ENCODE results near the gene CARD14.

The CARD14 gene

DNA sequence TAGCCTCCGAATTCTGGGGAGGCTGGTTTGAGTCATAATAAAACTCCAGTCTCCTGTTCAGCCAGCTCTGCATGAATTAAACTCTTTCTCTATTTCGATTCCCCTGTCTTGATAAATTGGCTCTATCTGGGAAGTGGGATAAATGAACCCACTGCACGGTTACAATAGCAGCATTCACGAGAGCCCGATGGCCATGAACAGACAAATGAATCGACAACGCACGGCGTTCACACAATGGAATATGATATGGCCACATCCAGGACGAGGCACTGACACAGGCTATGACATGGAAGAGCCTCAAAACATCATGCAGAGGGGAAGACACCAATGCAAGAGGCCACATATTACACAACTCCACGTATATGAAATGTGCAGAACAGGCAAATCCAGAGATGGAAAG is 5.6 kb upstream of the CARD14 start:
- H3K27me3 Mint-ChIP-seq: peaks cover 11% of the 10 kb centered on the region
- no peaks in the 10 kb centered on the region for H3K4me1 Mint-ChIP-seq (ENCODE audit: low read depth)
- no peak overlapping the region for H3K27ac Mint-ChIP-seq

DNA sequence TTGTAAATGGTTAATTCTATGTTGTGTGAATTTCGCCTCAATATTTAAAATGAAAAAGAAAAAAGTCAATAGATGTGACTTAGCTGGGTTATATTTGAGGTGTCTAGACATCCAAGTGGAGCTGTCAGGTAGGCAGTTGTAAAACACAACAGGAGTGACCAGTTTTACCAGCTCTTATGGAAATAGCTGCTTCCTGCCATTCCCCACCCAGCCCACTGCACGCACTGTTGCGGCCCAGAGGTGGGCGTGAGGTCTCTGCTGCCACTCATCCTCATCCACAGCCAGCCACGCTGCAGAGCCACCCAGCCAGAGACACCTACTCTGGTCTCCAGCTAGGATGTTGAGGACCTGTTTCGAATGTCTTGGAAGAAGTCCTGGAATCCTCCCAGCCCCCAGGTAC is 3.4 kb upstream of the CARD14 start:
- Mint-ChIP-seq H3K36me3 (ENCODE audit: low read depth) (no peaks in the 10 kb centered on the region), H3K27me3 (no peaks in the 10 kb centered on the region), H3K9me3 (no peaks in the 10 kb centered on the region), H3K27ac (no peak overlapping the region), H3K4me1 (ENCODE audit: low read depth) (no peaks in the 10 kb centered on the region), H3K4me3 (no peak overlapping the region)

More for the DNA sequence above, 5.6 kb upstream of the CARD14 start:
- Mint-ChIP-seq H3K9me3 (no peaks in the 10 kb centered on the region), H3K36me3 (ENCODE audit: low read depth) (no peaks in the 10 kb centered on the region), H3K4me3 (no peak overlapping the region)

DNA sequence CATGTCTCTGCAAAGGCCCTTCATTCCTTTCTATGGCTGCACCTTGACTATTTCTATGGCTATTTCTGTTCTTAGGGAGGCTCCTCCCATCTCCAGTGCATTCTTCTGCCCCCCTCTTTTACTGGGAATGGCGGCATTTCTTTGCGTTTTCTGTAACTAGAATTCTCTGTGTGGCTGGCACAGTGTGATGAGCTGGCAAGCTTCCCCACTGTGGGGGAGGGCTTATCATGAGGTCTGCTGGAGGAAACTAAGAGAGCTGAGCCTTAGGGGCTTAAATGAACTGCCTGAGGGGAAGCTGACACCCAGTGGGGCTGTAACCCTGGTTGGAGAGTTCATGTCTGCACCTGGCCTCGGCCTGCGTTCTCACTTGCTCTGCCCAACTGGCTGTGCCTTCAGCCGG is 1.5 kb upstream of the CARD14 start:
- Mint-ChIP-seq H3K4me1 (ENCODE audit: low read depth) (no peaks in the 10 kb centered on the region), H3K36me3 (ENCODE audit: low read depth) (no peaks in the 10 kb centered on the region), H3K9me3 (no peaks in the 10 kb centered on the region), H3K27ac (no peak overlapping the region), H3K4me3 (no peak overlapping the region), H3K27me3 (no peaks in the 10 kb centered on the region)

DNA sequence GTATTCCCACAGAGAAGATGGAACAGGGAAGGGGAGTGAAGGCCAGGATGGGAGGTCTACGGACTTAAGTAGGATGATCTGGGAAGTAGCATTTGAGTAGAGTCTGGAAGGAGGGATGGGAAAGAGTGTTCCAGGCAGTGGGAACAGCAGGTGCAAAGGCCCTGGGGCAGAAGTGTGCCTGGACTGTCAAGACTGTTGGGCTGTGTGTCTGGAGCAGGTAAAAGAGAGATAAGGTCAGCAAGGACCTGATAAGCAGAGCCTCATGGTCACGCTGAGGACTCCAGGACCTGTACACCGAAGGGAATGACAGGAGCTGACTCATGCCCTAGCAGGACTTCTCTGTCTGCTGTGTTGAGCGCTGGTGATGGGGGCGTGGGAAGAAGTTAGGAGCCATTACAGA is 723 bp upstream of the CARD14 start:
- Mint-ChIP-seq H3K36me3 (ENCODE audit: low read depth) (no peaks in the 10 kb centered on the region), H3K27me3 (no peaks in the 10 kb centered on the region), H3K4me1 (ENCODE audit: low read depth) (no peaks in the 10 kb centered on the region), H3K4me3 (no peak overlapping the region), H3K9me3 (no peaks in the 10 kb centered on the region), H3K27ac (no peak overlapping the region)

DNA sequence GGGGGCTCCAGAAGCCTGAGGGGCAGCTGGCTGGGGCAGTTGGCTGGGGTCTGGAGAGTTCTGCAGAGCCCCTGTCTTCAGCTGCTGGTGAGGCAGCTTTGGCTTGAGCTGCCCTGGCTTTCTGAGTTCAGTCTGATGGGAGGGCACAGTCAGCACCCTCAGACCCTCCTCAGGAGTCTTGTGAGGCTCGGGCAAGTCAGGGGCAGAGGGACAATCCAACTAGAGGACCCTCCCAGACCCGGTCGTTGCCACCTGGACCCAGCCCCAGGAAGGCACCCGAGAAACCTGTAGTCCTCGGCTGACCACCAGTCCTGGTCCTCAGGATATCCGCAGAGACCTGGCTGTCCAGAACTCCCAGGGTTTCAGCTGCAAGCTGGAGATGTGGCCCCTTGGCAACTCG is 1.9 kb downstream of the CARD14 start:
- H3K36me3 Mint-ChIP-seq (ENCODE audit: low read depth): no peaks in the 10 kb centered on the region
- H3K9me3 Mint-ChIP-seq: no peaks in the 10 kb centered on the region
- H3K4me1 Mint-ChIP-seq (ENCODE audit: low read depth): no peaks in the 10 kb centered on the region
- no peak overlapping the region for H3K4me3 Mint-ChIP-seq
- H3K27me3 Mint-ChIP-seq: no peaks in the 10 kb centered on the region
- H3K27ac Mint-ChIP-seq: no peak overlapping the region

DNA sequence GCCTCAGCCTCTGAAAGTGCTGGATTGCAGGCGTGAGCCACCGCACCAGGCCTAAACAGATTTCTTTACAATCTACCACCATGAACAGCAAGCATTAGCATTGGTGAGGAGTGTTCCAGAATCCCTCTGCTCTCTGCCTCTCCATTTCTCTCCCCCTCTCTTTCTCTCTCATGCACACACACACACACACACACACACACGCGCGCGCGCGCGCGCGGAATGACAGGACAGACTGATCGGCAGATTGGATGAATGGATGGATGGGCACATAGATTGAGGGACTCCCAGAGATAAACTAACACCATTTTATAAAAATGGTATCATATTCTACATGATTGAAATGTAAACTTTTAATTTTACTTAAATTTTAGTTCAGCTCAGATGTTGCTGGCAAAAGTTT is 3.3 kb downstream of the CARD14 start:
- H3K36me3 Mint-ChIP-seq (ENCODE audit: low read depth): no peaks in the 10 kb centered on the region
- H3K9me3 Mint-ChIP-seq: no peaks in the 10 kb centered on the region
- H3K4me3 Mint-ChIP-seq: no peak overlapping the region
- no peaks in the 10 kb centered on the region for H3K27me3 Mint-ChIP-seq
- H3K4me1 Mint-ChIP-seq (ENCODE audit: low read depth): no peaks in the 10 kb centered on the region
- no peak overlapping the region for H3K27ac Mint-ChIP-seq

DNA sequence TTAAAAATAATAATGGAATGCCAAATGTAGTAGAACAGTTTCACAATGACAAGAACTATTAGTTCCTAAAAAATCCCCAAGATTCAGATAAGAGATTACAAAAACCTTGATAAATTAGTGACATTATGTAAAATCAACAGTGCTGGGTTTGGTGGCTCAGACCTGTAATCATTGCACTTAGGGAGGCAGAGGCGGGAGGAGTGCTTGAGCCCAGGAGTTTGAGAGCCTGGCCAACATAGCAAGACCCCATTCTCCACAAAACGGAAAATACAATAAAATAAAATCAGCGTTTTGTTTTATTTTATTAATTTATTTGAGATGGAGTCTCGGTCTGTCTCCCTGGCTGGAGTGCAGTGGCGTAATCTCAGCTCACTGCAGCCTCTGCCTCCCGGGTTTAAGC is 4.1 kb downstream of the CARD14 start:
- no peak overlapping the region for H3K4me3 Mint-ChIP-seq
- no peak overlapping the region for H3K27ac Mint-ChIP-seq
- H3K36me3 Mint-ChIP-seq (ENCODE audit: low read depth): no peaks in the 10 kb centered on the region
- H3K9me3 Mint-ChIP-seq: no peaks in the 10 kb centered on the region
- H3K4me1 Mint-ChIP-seq (ENCODE audit: low read depth): no peaks in the 10 kb centered on the region
- no peaks in the 10 kb centered on the region for H3K27me3 Mint-ChIP-seq

DNA sequence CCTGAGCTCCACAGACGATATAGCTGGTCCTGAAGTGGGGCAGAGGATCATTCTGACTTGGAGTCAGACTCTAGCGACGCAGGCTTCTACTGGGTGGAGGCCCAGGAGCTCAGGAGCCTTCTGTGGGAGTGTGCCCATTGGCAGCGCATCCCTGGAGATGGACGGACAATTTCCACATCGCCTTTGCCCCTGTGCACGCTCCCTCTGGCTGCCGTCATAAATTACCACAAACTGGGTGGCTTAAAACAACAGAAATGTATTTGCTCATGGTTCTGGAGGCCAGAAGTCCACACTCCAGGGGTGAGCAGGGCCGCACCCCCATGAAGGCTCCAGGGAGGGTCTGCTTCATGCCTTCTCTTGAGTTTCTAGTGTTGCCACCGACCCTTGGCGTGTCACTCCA is 6.9 kb downstream of the CARD14 start:
- no peaks in the 10 kb centered on the region for H3K27me3 Mint-ChIP-seq
- H3K36me3 Mint-ChIP-seq (ENCODE audit: low read depth): no peaks in the 10 kb centered on the region
- H3K4me3 Mint-ChIP-seq: no peak overlapping the region
- H3K4me1 Mint-ChIP-seq (ENCODE audit: low read depth): no peaks in the 10 kb centered on the region
- no peaks in the 10 kb centered on the region for H3K9me3 Mint-ChIP-seq
- H3K27ac Mint-ChIP-seq: no peak overlapping the region

DNA sequence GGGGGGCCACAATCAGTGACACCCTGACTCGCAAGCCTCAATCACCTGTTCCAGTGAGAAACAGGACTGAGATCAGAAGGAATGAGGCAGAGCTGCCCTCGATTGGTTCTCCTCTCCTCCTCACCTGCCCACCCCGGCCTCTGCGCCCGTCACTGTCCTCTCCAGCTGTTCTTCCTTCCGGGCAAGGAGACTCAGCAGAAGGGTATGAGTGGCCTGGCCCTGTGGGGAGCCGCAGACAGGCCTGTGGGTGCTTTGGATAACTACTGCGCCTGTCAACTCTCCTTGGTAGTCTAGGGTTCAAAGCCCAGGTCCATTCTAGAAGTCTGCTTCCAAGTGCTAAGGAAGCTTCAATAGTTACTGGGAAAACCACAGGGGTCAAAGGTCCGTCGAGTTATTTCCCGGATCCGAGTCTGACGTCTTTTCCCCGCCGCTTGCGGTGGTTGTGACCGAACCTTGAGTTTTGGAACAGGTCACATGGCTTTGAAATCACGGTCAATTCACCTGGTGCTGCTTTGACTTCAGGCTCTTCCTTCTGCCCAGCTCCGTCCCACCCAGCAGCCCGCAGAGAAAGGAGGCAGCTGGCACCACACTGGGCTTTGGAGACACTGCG is 8.3 kb downstream of the CARD14 start:
- Mint-ChIP-seq H3K36me3 (ENCODE audit: low read depth) (no peaks in the 10 kb centered on the region), H3K27me3 (no peaks in the 10 kb centered on the region), H3K9me3 (no peaks in the 10 kb centered on the region), H3K4me3 (no peak overlapping the region), H3K27ac (no peak overlapping the region), H3K4me1 (ENCODE audit: low read depth) (no peaks in the 10 kb centered on the region)

DNA sequence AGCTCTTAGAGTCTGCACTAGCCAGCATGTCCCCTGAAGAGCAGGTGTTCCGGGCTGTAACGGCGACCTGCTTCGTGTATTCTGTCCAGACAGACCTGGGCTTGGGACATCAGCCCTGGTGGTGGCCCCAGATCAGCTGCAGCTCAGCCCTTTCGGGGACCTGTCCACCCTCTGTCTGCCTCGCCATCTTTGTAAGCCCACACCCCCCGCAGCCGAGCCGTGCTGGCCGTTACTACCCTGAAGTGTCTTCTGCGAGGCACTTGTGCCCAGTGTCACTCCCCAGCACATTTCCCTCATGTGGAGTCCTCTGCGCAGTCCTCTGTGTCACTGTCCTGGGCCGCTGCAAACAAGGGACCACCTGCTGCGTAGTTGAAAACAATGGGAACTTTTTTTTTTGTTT is 10.4 kb downstream of the CARD14 start:
- Mint-ChIP-seq H3K36me3 (ENCODE audit: low read depth) (no peaks in the 10 kb centered on the region), H3K27ac (no peak overlapping the region), H3K4me1 (ENCODE audit: low read depth) (no peaks in the 10 kb centered on the region), H3K4me3 (no peak overlapping the region), H3K9me3 (no peaks in the 10 kb centered on the region), H3K27me3 (no peaks in the 10 kb centered on the region)

DNA sequence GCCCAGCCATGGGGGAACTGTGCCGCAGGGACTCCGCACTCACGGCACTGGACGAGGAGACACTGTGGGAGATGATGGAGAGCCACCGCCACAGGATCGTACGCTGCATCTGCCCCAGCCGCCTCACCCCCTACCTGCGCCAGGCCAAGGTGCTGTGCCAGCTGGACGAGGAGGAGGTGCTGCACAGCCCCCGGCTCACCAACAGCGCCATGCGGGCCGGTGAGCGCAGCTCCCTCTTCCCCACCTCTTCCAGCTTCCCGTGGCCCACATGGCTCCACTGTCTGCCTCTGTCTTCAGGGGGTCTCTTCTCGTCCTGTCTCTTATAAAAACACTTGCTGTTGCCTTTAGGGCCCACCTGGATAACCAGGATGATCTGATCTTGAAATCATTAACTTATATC is 11.6 kb downstream of the CARD14 start:
- H3K27me3 Mint-ChIP-seq: no peaks in the 10 kb centered on the region
- H3K9me3 Mint-ChIP-seq: no peaks in the 10 kb centered on the region
- no peak overlapping the region for H3K4me3 Mint-ChIP-seq
- H3K4me1 Mint-ChIP-seq (ENCODE audit: low read depth): no peaks in the 10 kb centered on the region
- H3K36me3 Mint-ChIP-seq (ENCODE audit: low read depth): no peaks in the 10 kb centered on the region
- no peak overlapping the region for H3K27ac Mint-ChIP-seq

DNA sequence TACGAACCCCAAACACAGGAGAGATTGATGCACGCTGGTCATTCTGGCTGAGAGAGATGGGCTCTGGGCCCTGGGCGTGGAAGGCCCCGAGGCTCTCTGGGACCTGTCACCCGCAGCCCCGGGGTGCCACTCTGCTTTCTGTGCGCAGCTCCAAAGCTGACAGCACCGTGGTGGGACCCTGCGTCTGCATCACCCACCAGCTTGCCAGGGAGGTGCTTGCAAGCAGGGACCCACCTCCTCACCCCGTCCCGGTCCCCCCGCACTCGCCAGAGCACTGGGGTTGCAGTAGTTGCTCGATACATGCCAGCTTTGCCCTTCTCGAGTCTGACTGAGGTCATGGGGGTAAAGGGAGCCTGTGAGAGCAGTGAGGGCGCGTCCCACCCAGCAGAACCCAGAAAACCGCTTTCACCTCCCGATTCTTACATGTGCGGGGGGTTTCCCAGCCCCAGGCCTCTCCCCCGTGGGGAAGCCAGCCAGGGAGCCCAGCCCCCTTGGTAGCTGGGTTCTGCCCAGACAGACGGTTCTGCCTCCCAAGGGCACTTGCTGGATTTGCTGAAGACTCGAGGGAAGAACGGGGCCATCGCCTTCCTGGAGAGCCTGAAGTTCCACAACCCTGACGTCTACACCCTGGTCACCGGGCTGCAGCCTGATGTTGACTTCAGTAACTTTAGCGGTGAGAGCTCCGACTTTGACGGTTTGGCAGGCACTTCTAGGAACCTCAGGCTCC is 12.5 kb downstream of the CARD14 start:
- Mint-ChIP-seq H3K27me3 (no peaks in the 10 kb centered on the region), H3K4me1 (ENCODE audit: low read depth) (no peaks in the 10 kb centered on the region), H3K36me3 (ENCODE audit: low read depth) (no peaks in the 10 kb centered on the region), H3K27ac (no peak overlapping the region), H3K4me3 (no peak overlapping the region), H3K9me3 (no peaks in the 10 kb centered on the region)

DNA sequence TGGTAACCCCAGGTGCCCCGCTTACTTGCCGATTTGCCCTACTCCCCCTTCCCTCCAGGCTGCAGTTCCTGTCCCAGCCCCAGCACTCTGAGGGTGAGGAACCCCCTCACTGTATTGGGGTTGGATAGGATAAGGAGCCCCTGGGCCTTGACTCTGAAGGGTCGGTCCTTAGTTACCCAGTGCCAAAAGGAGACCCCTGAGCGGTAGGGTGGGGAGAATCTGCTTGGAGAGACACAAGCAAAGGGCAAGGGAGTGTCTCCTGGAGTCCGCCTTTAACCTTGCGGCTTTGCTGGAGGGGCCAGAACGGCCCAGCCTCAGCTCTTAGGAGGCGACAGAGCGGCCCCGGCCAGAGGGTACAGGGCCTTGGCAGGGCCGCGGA is 13.0 kb downstream of the CARD14 start:
- H3K27ac Mint-ChIP-seq: no peak overlapping the region
- no peak overlapping the region for H3K4me3 Mint-ChIP-seq
- H3K4me1 Mint-ChIP-seq (ENCODE audit: low read depth): no peaks in the 10 kb centered on the region
- H3K9me3 Mint-ChIP-seq: no peaks in the 10 kb centered on the region
- no peaks in the 10 kb centered on the region for H3K27me3 Mint-ChIP-seq
- no peaks in the 10 kb centered on the region for H3K36me3 Mint-ChIP-seq (ENCODE audit: low read depth)

DNA sequence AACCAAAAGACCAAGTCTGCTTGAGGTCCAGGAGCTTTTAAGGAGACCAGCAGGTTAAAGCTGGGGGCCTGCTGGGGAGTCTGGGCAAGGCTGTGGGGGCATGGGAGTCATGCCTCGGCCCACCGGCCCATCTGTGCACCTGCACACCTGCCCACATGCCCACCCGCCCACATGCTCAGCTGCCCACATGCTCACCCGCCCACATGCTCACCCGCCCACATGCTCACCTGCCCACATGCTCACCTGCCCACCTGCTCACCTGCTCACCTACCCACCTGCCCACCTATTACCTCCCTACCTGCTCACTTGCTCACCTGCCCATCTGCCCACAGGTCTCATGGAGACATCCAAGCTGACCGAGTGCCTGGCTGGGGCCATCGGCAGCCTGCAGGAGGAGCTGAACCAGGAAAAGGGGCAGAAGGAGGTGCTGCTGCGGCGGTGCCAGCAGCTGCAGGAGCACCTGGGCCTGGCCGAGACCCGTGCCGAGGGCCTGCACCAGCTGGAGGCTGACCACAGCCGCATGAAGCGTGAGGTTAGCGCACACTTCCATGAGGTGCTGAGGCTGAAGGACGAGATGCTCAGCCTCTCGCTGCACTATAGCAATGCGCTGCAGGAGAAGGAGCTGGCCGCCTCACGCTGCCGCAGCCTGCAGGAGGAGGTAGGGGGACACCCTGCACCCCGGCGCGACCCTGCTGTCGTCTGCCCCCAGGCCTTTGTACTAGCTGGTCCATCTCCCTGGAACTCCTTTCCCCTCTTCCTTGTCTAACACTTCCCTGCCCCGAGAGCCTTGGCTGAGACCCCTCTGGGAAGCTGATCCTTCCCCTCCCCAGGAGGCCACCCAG is 14.0 kb downstream of the CARD14 start:
- Mint-ChIP-seq H3K27ac (no peak overlapping the region), H3K4me3 (no peak overlapping the region), H3K36me3 (ENCODE audit: low read depth) (no peaks in the 10 kb centered on the region), H3K9me3 (no peaks in the 10 kb centered on the region), H3K27me3 (no peaks in the 10 kb centered on the region), H3K4me1 (ENCODE audit: low read depth) (no peaks in the 10 kb centered on the region)

DNA sequence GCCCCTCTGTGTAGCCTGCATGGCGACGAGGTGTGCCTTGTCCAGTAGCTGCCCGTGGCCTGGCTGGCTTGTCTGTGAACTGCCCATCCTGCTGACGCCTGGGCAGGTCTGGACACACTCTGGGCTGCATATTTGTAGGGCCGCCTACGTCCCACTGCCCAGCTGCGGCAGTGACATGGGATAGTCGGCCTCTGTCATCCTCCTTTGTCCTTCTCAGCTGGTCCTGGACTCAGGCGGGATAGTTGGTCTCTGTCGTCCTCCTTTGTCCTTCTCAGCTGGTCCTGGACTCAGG is 14.5 kb downstream of the CARD14 start:
- no peak overlapping the region for H3K4me3 Mint-ChIP-seq
- H3K27ac Mint-ChIP-seq: no peak overlapping the region
- no peaks in the 10 kb centered on the region for H3K27me3 Mint-ChIP-seq
- H3K4me1 Mint-ChIP-seq (ENCODE audit: low read depth): no peaks in the 10 kb centered on the region
- H3K36me3 Mint-ChIP-seq (ENCODE audit: low read depth): no peaks in the 10 kb centered on the region
- no peaks in the 10 kb centered on the region for H3K9me3 Mint-ChIP-seq

All from stimulated activated naive CD8-positive, alpha-beta T cell treated with anti-CD3 and anti-CD28 coated beads, Interleukin-15, Interleukin-2, amounts not matched to agents 100 ng/mL and 50 ng/mL, for 24 hours (primary cell).